MCF 10A (cell line): Measurements from ENCODE around the gene ARHGEF12. TPM values are rescaled to one million over a fixed set of nuclear protein-coding genes. Genes with fewer than 3 reads are reported as not detected.

Source experiments
- BruUV-seq: library from RNA; stranded (reverse); fragments of 400-500 nt; replicated peaks from 2 replicates; lab custom pipeline; 2021; lab: Mats Ljungman, UMichigan
- CTCF ChIA-PET: fragments of 300-600 bp; sonication (Branson Sonifier 250); formaldehyde crosslinking; extraction: SDS; loops from one replicate; lab custom pipeline; 2021; ENCODE audit warnings: antibody characterized with exemption, inconsistent platforms; lab: Yijun Ruan, JAX
- POLR2A ChIA-PET: fragments of 300-600, 350-650 bp; sonication (Branson Sonifier 250); formaldehyde crosslinking; extraction: SDS; loops from one replicate; lab custom pipeline; 2020; ENCODE audit warnings: antibody characterized with exemption, inconsistent platforms; lab: Yijun Ruan, JAX
- DNase-seq: peaks from one replicate; pipeline ENCODE4 v3.0.0-alpha.2; 2018; ENCODE audit not compliant: unreplicated experiment
- H3K27ac Mint-ChIP-seq: one replicate; pipeline ENCODE4 v1.8.0; 2022; ENCODE audit warnings: mild to moderate bottlenecking, low read depth, mixed read lengths; ENCODE audit not compliant: unreplicated experiment
- H3K27me3 Mint-ChIP-seq: one replicate; pipeline ENCODE4 v1.8.0; 2022; ENCODE audit warnings: mixed read lengths; ENCODE audit not compliant: insufficient read depth, unreplicated experiment
- H3K36me3 Mint-ChIP-seq: one replicate; pipeline ENCODE4 v1.8.0; 2022; ENCODE audit warnings: mild to moderate bottlenecking, moderate library complexity, mixed read lengths; ENCODE audit not compliant: insufficient read depth, unreplicated experiment
- H3K4me1 Mint-ChIP-seq: one replicate; pipeline ENCODE4 v1.8.0; 2022; ENCODE audit warnings: mixed read lengths; ENCODE audit not compliant: insufficient read depth, unreplicated experiment
- H3K4me3 Mint-ChIP-seq: one replicate; pipeline ENCODE4 v1.8.0; 2022; ENCODE audit warnings: mild to moderate bottlenecking, moderate library complexity, mixed read lengths; ENCODE audit not compliant: unreplicated experiment
- H3K9me3 Mint-ChIP-seq: one replicate; pipeline ENCODE4 v1.8.0; 2022; ENCODE audit warnings: mixed read lengths; ENCODE audit not compliant: unreplicated experiment
- intact Hi-C: fragments of 100-400 bp; cut with micrococcal nuclease; formaldehyde crosslinking; loops from 2 replicates; pipeline ENCODE4 v1.14.1; 2022
- total RNA-seq: library from RNA; stranded (reverse); gene quantifications from 2 replicates; pipeline ENCODE4 v1.2.3, GENCODE V29; 2022
- TF ChIP-seq, protein P1 (sequence below): fragments of 200-600 bp; IDR thresholded peaks from one replicate; pipeline ENCODE4 v1.8.0; 2022; ENCODE audit warnings: antibody characterized with exemption, mild to moderate bottlenecking; ENCODE audit not compliant: unreplicated experiment

ARHGEF12 gene
- total RNA-seq, 1 experiment from 2014 or later: 61.2 TPM

DNA sequence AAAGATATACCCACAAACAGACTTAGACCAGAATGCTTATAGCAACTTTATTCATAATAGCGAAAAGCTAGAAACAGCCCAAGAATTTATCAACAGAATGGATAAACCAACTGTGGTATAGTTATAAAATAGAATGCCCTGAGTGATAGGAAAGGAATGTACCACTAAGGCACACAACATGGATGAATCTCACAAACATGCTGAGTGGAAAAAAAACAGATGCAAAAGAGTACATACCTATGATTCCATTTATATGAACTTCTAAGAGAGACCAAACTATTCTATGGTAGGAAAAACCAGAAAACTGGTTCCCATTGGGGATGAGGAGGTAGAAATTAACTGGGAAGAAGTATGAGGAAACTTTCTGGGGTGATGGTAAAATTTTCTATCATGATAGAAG, 134.9 kb downstream of the ARHGEF12 start:
- Mint-ChIP-seq H3K4me1 (no peaks in the 10 kb centered on the region), H3K27ac (no peak overlapping the region), H3K36me3 (peaks cover 77% of the 10 kb centered on the region), H3K27me3 (no peaks in the 10 kb centered on the region), H3K9me3 (no peaks in the 10 kb centered on the region), H3K4me3 (no peak overlapping the region)
- intact Hi-C loops: no loop called here
- no peak for DNase-seq
- CTCF ChIA-PET: no interaction called here
- TF ChIP-seq, protein P1, sequence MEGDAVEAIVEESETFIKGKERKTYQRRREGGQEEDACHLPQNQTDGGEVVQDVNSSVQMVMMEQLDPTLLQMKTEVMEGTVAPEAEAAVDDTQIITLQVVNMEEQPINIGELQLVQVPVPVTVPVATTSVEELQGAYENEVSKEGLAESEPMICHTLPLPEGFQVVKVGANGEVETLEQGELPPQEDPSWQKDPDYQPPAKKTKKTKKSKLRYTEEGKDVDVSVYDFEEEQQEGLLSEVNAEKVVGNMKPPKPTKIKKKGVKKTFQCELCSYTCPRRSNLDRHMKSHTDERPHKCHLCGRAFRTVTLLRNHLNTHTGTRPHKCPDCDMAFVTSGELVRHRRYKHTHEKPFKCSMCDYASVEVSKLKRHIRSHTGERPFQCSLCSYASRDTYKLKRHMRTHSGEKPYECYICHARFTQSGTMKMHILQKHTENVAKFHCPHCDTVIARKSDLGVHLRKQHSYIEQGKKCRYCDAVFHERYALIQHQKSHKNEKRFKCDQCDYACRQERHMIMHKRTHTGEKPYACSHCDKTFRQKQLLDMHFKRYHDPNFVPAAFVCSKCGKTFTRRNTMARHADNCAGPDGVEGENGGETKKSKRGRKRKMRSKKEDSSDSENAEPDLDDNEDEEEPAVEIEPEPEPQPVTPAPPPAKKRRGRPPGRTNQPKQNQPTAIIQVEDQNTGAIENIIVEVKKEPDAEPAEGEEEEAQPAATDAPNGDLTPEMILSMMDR: no peak
- POLR2A ChIA-PET: interaction anchor here (0.9 to 2.3 kb wide), 2 partner anchors 134 to 135 kb away, joined by 4 to 6 read pairs; partner anchors contain the start of gene ARHGEF12
- no TSS peak for BruUV-seq

DNA sequence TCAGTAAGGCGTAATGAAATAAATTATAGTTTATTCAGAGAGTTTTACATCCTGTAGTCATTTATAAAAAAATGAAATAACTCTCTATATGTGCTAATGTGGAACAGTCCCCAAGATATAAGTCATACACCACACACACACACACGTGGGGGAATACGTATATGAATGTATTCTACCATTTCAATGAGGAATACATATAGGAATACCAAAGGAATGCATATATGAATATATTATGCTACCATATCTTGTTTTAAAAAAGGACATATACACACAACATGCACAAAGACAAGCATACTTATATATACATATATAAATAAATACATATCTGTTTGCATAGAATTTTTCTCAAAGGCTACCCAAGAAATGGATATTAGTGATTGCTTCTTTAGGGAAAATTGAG, 135.8 kb downstream of the ARHGEF12 start:
- POLR2A ChIA-PET: no interaction called here
- intact Hi-C loops: no loop called here

DNA sequence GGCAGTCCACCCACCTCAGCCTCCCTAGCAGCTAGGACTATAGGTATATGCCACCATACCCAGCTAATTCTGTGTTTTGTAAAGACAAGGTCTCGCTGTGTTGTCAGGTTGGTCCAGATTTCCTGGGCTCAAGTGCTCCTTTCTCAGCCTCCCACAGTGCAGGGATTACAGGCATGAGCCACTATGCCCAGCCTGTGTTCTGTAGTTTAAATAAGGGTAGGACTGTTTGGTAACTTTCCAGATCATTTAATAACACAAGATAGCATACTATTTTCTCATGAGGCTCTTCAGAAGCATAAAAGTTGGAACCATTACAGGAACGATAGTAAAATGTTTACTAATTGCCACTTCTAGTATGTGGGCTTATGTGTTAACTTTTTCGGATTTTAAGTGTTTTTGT, 137.3 kb downstream of the ARHGEF12 start:
- intact Hi-C loops: no loop called here
- ChIA-PET CTCF (interaction anchor here (0.6 kb wide), 1 partner anchor 165 kb away, joined by 3 read pairs; no protein-coding TSS in a partner anchor), POLR2A (interaction anchor here (0.6 to 1.0 kb wide), 2 partner anchors 138 to 184 kb away, joined by 3 read pairs; no protein-coding TSS in a partner anchor)
- Mint-ChIP-seq H3K4me1 (no peaks in the 10 kb centered on the region), H3K27me3 (no peaks in the 10 kb centered on the region), H3K27ac (no peak overlapping the region), H3K4me3 (no peak overlapping the region), H3K9me3 (no peaks in the 10 kb centered on the region), H3K36me3 (peaks cover 75% of the 10 kb centered on the region)
- no TSS peak for BruUV-seq
- no peak for DNase-seq
- TF ChIP-seq, protein P1: no peak

More for the DNA sequence above, 135.8 kb downstream of the ARHGEF12 start:
- H3K27ac Mint-ChIP-seq: no peak overlapping the region
- no peaks in the 10 kb centered on the region for H3K4me1 Mint-ChIP-seq
- no peaks in the 10 kb centered on the region for H3K9me3 Mint-ChIP-seq
- BruUV-seq: no TSS peak
- DNase-seq: no peak
- TF ChIP-seq, protein P1: no peak
- CTCF ChIA-PET: no interaction called here
- H3K27me3 Mint-ChIP-seq: no peaks in the 10 kb centered on the region
- H3K36me3 Mint-ChIP-seq: peaks cover 77% of the 10 kb centered on the region
- H3K4me3 Mint-ChIP-seq: no peak overlapping the region

DNA sequence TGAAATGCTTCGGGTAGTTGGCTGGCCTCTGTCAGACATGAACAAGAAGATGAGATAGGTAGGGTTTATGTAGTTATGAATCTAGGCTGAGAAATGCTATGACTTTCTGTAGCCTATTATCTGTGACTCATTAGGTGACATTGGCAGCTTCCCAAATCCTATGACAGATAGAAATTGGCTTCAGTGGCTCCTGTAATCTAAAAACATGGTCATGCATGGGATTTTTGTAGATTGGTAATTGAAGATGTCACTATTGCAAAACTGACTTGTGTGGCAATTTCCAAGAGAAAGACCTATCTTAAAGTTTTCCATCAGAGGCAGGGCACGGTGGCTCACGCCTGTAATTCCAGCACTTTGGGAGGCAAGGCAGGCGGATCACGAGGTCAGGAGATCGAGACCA, 145.9 kb downstream of the ARHGEF12 start:
- Mint-ChIP-seq H3K9me3 (no peaks in the 10 kb centered on the region), H3K4me1 (no peaks in the 10 kb centered on the region), H3K27me3 (no peaks in the 10 kb centered on the region), H3K36me3 (peaks cover 87% of the 10 kb centered on the region), H3K27ac (no peak overlapping the region), H3K4me3 (no peak overlapping the region)
- CTCF ChIA-PET: no interaction called here
- no peak for DNase-seq
- TF ChIP-seq, protein P1: no peak
- BruUV-seq: no TSS peak
- intact Hi-C loops: no loop called here
- POLR2A ChIA-PET: interaction anchor here (0.5 to 0.6 kb wide), 2 partner anchors 375 to 570 kb away, joined by 3 to 4 read pairs; no protein-coding TSS in a partner anchor
